ENCODE measurements around the gene IL1RAPL1. TPM values are rescaled to one million over a fixed set of nuclear protein-coding genes. Genes with fewer than 3 reads are reported as not detected.

IL1RAPL1 gene
- total RNA-seq, 1 experiment from 2014 or later, result not detected

- Histone ChIP-seq H3K4me2 (ENCODE audit: low read depth, low read length, poor library complexity, severe bottlenecking) (no peak overlapping the region), H2AFZ (ENCODE audit: low read length) (no peak overlapping the region), H3K9me3 (ENCODE audit: low read length) (peaks cover 20% of the 10 kb centered on the region), H3K9ac (ENCODE audit: low read length) (no peak overlapping the region), H3K79me2 (ENCODE audit: low read length) (no peaks in the 10 kb centered on the region), H3K27me3 (ENCODE audit: low read length) (no peaks in the 10 kb centered on the region), H3K36me3 (ENCODE audit: insufficient read depth, low read length) (no peaks in the 10 kb centered on the region), H3K4me1 (ENCODE audit: low read length) (no peaks in the 10 kb centered on the region), H3K27ac (ENCODE audit: low read length) (no peak overlapping the region), H3K4me3 (ENCODE audit: low read length) (no peak overlapping the region), H3K9me2 (replicated peaks; ENCODE audit: insufficient read depth, low read length) (no peaks in the 10 kb centered on the region), H4K20me1 (ENCODE audit: insufficient read depth, low read depth, low read length) (no peaks in the 10 kb centered on the region)
- no peak for DNase-seq
These were observed 558.1 kb downstream of the IL1RAPL1 start for GRCh38 chrX:29145316-29145715.

GRCh38 chrX:29148511-29148910 is 561.3 kb downstream of the IL1RAPL1 start:
- no peak overlapping the region for H3K4me2 ChIP-seq (ENCODE audit: low read depth, low read length, poor library complexity, severe bottlenecking)
- DNase-seq, result no peak
- H3K27ac ChIP-seq (ENCODE audit: low read length), result no peak overlapping the region
- H3K27me3 ChIP-seq (ENCODE audit: low read length), result no peaks in the 10 kb centered on the region
- no peaks in the 10 kb centered on the region for H3K79me2 ChIP-seq (ENCODE audit: low read length)
- no peaks in the 10 kb centered on the region for H4K20me1 ChIP-seq (ENCODE audit: insufficient read depth, low read depth, low read length)
- no peaks in the 10 kb centered on the region for H3K9me2 ChIP-seq (replicated peaks; ENCODE audit: insufficient read depth, low read length)
- H2AFZ ChIP-seq (ENCODE audit: low read length), result no peak overlapping the region
- H3K4me1 ChIP-seq (ENCODE audit: low read length), result no peaks in the 10 kb centered on the region
- no peaks in the 10 kb centered on the region for H3K36me3 ChIP-seq (ENCODE audit: insufficient read depth, low read length)
- no peak overlapping the region for H3K9ac ChIP-seq (ENCODE audit: low read length)
- peaks cover 18% of the 10 kb centered on the region for H3K9me3 ChIP-seq (ENCODE audit: low read length)
- no peak overlapping the region for H3K4me3 ChIP-seq (ENCODE audit: low read length)

- no peaks in the 10 kb centered on the region for H3K79me2 ChIP-seq (ENCODE audit: low read length)
- H3K4me1 ChIP-seq (ENCODE audit: low read length), result no peaks in the 10 kb centered on the region
- no peak overlapping the region for H3K4me2 ChIP-seq (ENCODE audit: low read depth, low read length, poor library complexity, severe bottlenecking)
- no peak overlapping the region for H2AFZ ChIP-seq (ENCODE audit: low read length)
- H3K27ac ChIP-seq (ENCODE audit: low read length), result no peak overlapping the region
- H3K9me3 ChIP-seq (ENCODE audit: low read length), result peaks cover 16% of the 10 kb centered on the region
- no peaks in the 10 kb centered on the region for H4K20me1 ChIP-seq (ENCODE audit: insufficient read depth, low read depth, low read length)
- H3K9ac ChIP-seq (ENCODE audit: low read length), result no peak overlapping the region
- H3K4me3 ChIP-seq (ENCODE audit: low read length), result no peak overlapping the region
- H3K27me3 ChIP-seq (ENCODE audit: low read length), result no peaks in the 10 kb centered on the region
- no peak for DNase-seq
- H3K9me2 ChIP-seq (replicated peaks; ENCODE audit: insufficient read depth, low read length), result no peaks in the 10 kb centered on the region
- H3K36me3 ChIP-seq (ENCODE audit: insufficient read depth, low read length), result no peaks in the 10 kb centered on the region
These were observed 568.0 kb downstream of the IL1RAPL1 start for GRCh38 chrX:29155286-29155685.

- Histone ChIP-seq H3K4me3 (ENCODE audit: low read length) (no peak overlapping the region), H3K9ac (ENCODE audit: low read length) (no peak overlapping the region)
These were observed 585.6 kb downstream of the IL1RAPL1 start for GRCh38 chrX:29172880-29173279.

GRCh38 chrX:29187264-29187663 is 600.0 kb downstream of the IL1RAPL1 start:
- H3K9ac ChIP-seq (ENCODE audit: low read length), result no peak overlapping the region
- no peak for DNase-seq
- no peak overlapping the region for H3K4me2 ChIP-seq (ENCODE audit: low read depth, low read length, poor library complexity, severe bottlenecking)
- H3K36me3 ChIP-seq (ENCODE audit: insufficient read depth, low read length), result no peaks in the 10 kb centered on the region
- H4K20me1 ChIP-seq (ENCODE audit: insufficient read depth, low read depth, low read length), result no peaks in the 10 kb centered on the region
- no peak overlapping the region for H2AFZ ChIP-seq (ENCODE audit: low read length)
- H3K27me3 ChIP-seq (ENCODE audit: low read length), result no peaks in the 10 kb centered on the region
- no peaks in the 10 kb centered on the region for H3K4me1 ChIP-seq (ENCODE audit: low read length)
- no peaks in the 10 kb centered on the region for H3K9me2 ChIP-seq (replicated peaks; ENCODE audit: insufficient read depth, low read length)
- no peaks in the 10 kb centered on the region for H3K79me2 ChIP-seq (ENCODE audit: low read length)
- H3K4me3 ChIP-seq (ENCODE audit: low read length), result no peak overlapping the region
- no peak overlapping the region for H3K27ac ChIP-seq (ENCODE audit: low read length)
- H3K9me3 ChIP-seq (ENCODE audit: low read length), result peaks cover 28% of the 10 kb centered on the region

More at GRCh38 chrX:29172880-29173279, 585.6 kb downstream of the IL1RAPL1 start:
- no peak overlapping the region for H2AFZ ChIP-seq (ENCODE audit: low read length)
- H3K36me3 ChIP-seq (ENCODE audit: insufficient read depth, low read length), result no peaks in the 10 kb centered on the region
- no peaks in the 10 kb centered on the region for H3K79me2 ChIP-seq (ENCODE audit: low read length)
- H3K4me1 ChIP-seq (ENCODE audit: low read length), result no peaks in the 10 kb centered on the region
- no peak for DNase-seq
- peaks cover 20% of the 10 kb centered on the region for H3K9me3 ChIP-seq (ENCODE audit: low read length)
- no peak overlapping the region for H3K4me2 ChIP-seq (ENCODE audit: low read depth, low read length, poor library complexity, severe bottlenecking)
- no peaks in the 10 kb centered on the region for H3K9me2 ChIP-seq (replicated peaks; ENCODE audit: insufficient read depth, low read length)
- no peaks in the 10 kb centered on the region for H3K27me3 ChIP-seq (ENCODE audit: low read length)
- H3K27ac ChIP-seq (ENCODE audit: low read length), result no peak overlapping the region
- no peaks in the 10 kb centered on the region for H4K20me1 ChIP-seq (ENCODE audit: insufficient read depth, low read depth, low read length)

GRCh38 chrX:29196501-29196900 is 609.3 kb downstream of the IL1RAPL1 start:
- Histone ChIP-seq H3K9me2 (replicated peaks; ENCODE audit: insufficient read depth, low read length) (no peaks in the 10 kb centered on the region), H3K27ac (ENCODE audit: low read length) (no peak overlapping the region), H2AFZ (ENCODE audit: low read length) (no peak overlapping the region), H3K4me2 (ENCODE audit: low read depth, low read length, poor library complexity, severe bottlenecking) (no peak overlapping the region), H3K79me2 (ENCODE audit: low read length) (no peaks in the 10 kb centered on the region), H3K9ac (ENCODE audit: low read length) (no peak overlapping the region), H3K36me3 (ENCODE audit: insufficient read depth, low read length) (no peaks in the 10 kb centered on the region), H3K4me3 (ENCODE audit: low read length) (no peak overlapping the region), H4K20me1 (ENCODE audit: insufficient read depth, low read depth, low read length) (no peaks in the 10 kb centered on the region), H3K9me3 (ENCODE audit: low read length) (peaks cover 11% of the 10 kb centered on the region), H3K27me3 (ENCODE audit: low read length) (no peaks in the 10 kb centered on the region), H3K4me1 (ENCODE audit: low read length) (no peaks in the 10 kb centered on the region)
- DNase-seq, result no peak

GRCh38 chrX:29215251-29215650 is 628.0 kb downstream of the IL1RAPL1 start:
- no peaks in the 10 kb centered on the region for H3K36me3 ChIP-seq (ENCODE audit: insufficient read depth, low read length)
- H3K4me3 ChIP-seq (ENCODE audit: low read length), result no peak overlapping the region
- no peaks in the 10 kb centered on the region for H3K4me1 ChIP-seq (ENCODE audit: low read length)
- H3K9me2 ChIP-seq (replicated peaks; ENCODE audit: insufficient read depth, low read length), result no peaks in the 10 kb centered on the region; the same call in 1 of the 2 replicates
- no peak overlapping the region for H3K9ac ChIP-seq (ENCODE audit: low read length)
- no peaks in the 10 kb centered on the region for H3K79me2 ChIP-seq (ENCODE audit: low read length)
- no peaks in the 10 kb centered on the region for H4K20me1 ChIP-seq (ENCODE audit: insufficient read depth, low read depth, low read length)
- no peak overlapping the region for H3K4me2 ChIP-seq (ENCODE audit: low read depth, low read length, poor library complexity, severe bottlenecking)
- H3K27ac ChIP-seq (ENCODE audit: low read length), result no peak overlapping the region
- H2AFZ ChIP-seq (ENCODE audit: low read length), result no peak overlapping the region
- H3K9me3 ChIP-seq (ENCODE audit: low read length), result peaks cover 53% of the 10 kb centered on the region
- H3K27me3 ChIP-seq (ENCODE audit: low read length), result no peaks in the 10 kb centered on the region
- no peak for DNase-seq

- no peak overlapping the region for H2AFZ ChIP-seq (ENCODE audit: low read length)
- H3K4me3 ChIP-seq (ENCODE audit: low read length), result no peak overlapping the region
- H3K27me3 ChIP-seq (ENCODE audit: low read length), result no peaks in the 10 kb centered on the region
- no peak for DNase-seq
- H3K4me2 ChIP-seq (ENCODE audit: low read depth, low read length, poor library complexity, severe bottlenecking), result no peak overlapping the region
- peaks cover 8% of the 10 kb centered on the region for H3K9me3 ChIP-seq (ENCODE audit: low read length)
- H3K4me1 ChIP-seq (ENCODE audit: low read length), result no peaks in the 10 kb centered on the region
- no peak overlapping the region for H3K9ac ChIP-seq (ENCODE audit: low read length)
- no peaks in the 10 kb centered on the region for H3K9me2 ChIP-seq (replicated peaks; ENCODE audit: insufficient read depth, low read length)
- no peaks in the 10 kb centered on the region for H4K20me1 ChIP-seq (ENCODE audit: insufficient read depth, low read depth, low read length)
- no peaks in the 10 kb centered on the region for H3K79me2 ChIP-seq (ENCODE audit: low read length)
- H3K36me3 ChIP-seq (ENCODE audit: insufficient read depth, low read length), result no peaks in the 10 kb centered on the region
- no peak overlapping the region for H3K27ac ChIP-seq (ENCODE audit: low read length)
These were observed 638.4 kb downstream of the IL1RAPL1 start for GRCh38 chrX:29225670-29226069.

GRCh38 chrX:29229802-29230201 is 642.6 kb downstream of the IL1RAPL1 start:
- Histone ChIP-seq H2AFZ (ENCODE audit: low read length) (no peak overlapping the region), H3K27me3 (ENCODE audit: low read length) (no peaks in the 10 kb centered on the region), H3K9me3 (ENCODE audit: low read length) (peaks cover 11% of the 10 kb centered on the region), H3K79me2 (ENCODE audit: low read length) (no peaks in the 10 kb centered on the region), H3K9me2 (replicated peaks; ENCODE audit: insufficient read depth, low read length) (no peaks in the 10 kb centered on the region), H4K20me1 (ENCODE audit: insufficient read depth, low read depth, low read length) (no peaks in the 10 kb centered on the region), H3K9ac (ENCODE audit: low read length) (no peak overlapping the region), H3K4me3 (ENCODE audit: low read length) (no peak overlapping the region), H3K36me3 (ENCODE audit: insufficient read depth, low read length) (no peaks in the 10 kb centered on the region), H3K4me1 (ENCODE audit: low read length) (no peaks in the 10 kb centered on the region), H3K4me2 (ENCODE audit: low read depth, low read length, poor library complexity, severe bottlenecking) (no peak overlapping the region), H3K27ac (ENCODE audit: low read length) (no peak overlapping the region)
- DNase-seq, result no peak

Measured in Karpas-422 (cell line).